Liver (tissue), 9 donors: Measurements from ENCODE around the gene TMEM106B. TPM values are rescaled to one million over a fixed set of nuclear protein-coding genes. Genes with fewer than 3 reads are reported as not detected.
A peak's percentile ranks its signal among the peaks of the same experiment; 100 is the strongest.

Source experiments
- DNase-seq: peaks from one replicate; pipeline ENCODE4 v3.0.0-alpha.2; 2017; ENCODE audit warnings: low spot score
- H3K27ac ChIP-seq, 2 donors: one replicate each; pipeline ENCODE4 v1.7.0; 2013; ENCODE audit warnings: inconsistent platforms in 2 of 2, low read length in 2 of 2, control low read depth in 1 of 2, low read depth in 1 of 2, mild to moderate bottlenecking in 1 of 2
- H3K27me3 ChIP-seq, 4 donors: one replicate each; pipeline versions ENCODE4 v1.6.1 to v1.7.0; 2013; ENCODE audit warnings: low read length in 3 of 4, inconsistent platforms in 1 of 4, mild to moderate bottlenecking in 1 of 4, moderate library complexity in 1 of 4; ENCODE audit not compliant: control insufficient read depth in 4 of 4, insufficient read depth in 4 of 4
- H3K36me3 ChIP-seq, 4 donors: one replicate each; pipeline versions ENCODE4 v1.6.1 to v1.7.0; 2013; ENCODE audit warnings: low read length in 3 of 4, mild to moderate bottlenecking in 3 of 4, low read depth in 1 of 4, moderate library complexity in 1 of 4; ENCODE audit not compliant: control insufficient read depth in 4 of 4, insufficient read depth in 3 of 4
- H3K4me1 ChIP-seq, 4 donors: one replicate each; pipeline versions ENCODE4 v1.6.1 to v1.7.0; 2013; ENCODE audit warnings: low read length in 3 of 4, mild to moderate bottlenecking in 3 of 4, moderate library complexity in 1 of 4; ENCODE audit not compliant: control insufficient read depth in 4 of 4, insufficient read depth in 4 of 4
- H3K4me3 ChIP-seq, 3 donors: one replicate each; pipeline versions ENCODE4 v1.6.1 to v1.7.0; 2013; ENCODE audit warnings: low read length in 3 of 3, control low read depth in 1 of 3, low read depth in 1 of 3, mild to moderate bottlenecking in 1 of 3
- H3K9ac ChIP-seq, 2 donors: one replicate each; pipeline ENCODE4 v1.7.0; 2013; ENCODE audit warnings: low read length in 2 of 2, mild to moderate bottlenecking in 2 of 2, moderate library complexity in 2 of 2, control low read depth in 1 of 2, low read depth in 1 of 2
- H3K9me3 ChIP-seq, 4 donors: one replicate each; pipeline versions ENCODE4 v1.6.1 to v1.7.0; 2013; ENCODE audit warnings: low read length in 3 of 4; ENCODE audit not compliant: control insufficient read depth in 4 of 4
- EGR1 ChIP-seq, 2 donors: IDR thresholded peaks; 2 replicates each; pipeline ENCODE4 v1.6.1; 2016 to 2018; ENCODE audit warnings: antibody characterized with exemption in 2 of 2, low read depth in 2 of 2
- FOXA2 ChIP-seq: IDR thresholded peaks from 2 replicates; pipeline ENCODE4 v1.6.1; 2016; ENCODE audit warnings: antibody characterized with exemption
- GABPA ChIP-seq, 2 donors: IDR thresholded peaks in 1 of 2; conservative IDR thresholded peaks in 1 of 2; 2 replicates each; pipeline ENCODE4 v1.6.1; 2016; ENCODE audit warnings: antibody characterized with exemption in 2 of 2, mild to moderate bottlenecking in 1 of 2, moderate library complexity in 1 of 2
- HNF4A ChIP-seq, 2 donors: conservative IDR thresholded peaks; 2 replicates each; pipeline ENCODE4 v1.6.1; 2016; ENCODE audit warnings: antibody characterized with exemption in 2 of 2, mild to moderate bottlenecking in 2 of 2
- HNF4G ChIP-seq: IDR thresholded peaks from 2 replicates; pipeline ENCODE4 v1.6.1; 2016; ENCODE audit warnings: antibody characterized with exemption
- JUND ChIP-seq, 2 donors: IDR thresholded peaks; 2 replicates each; pipeline ENCODE4 v1.6.1; 2016; ENCODE audit warnings: antibody characterized with exemption in 2 of 2
- NR2F2 ChIP-seq: IDR thresholded peaks from 2 replicates; pipeline ENCODE4 v1.6.1; 2016; ENCODE audit warnings: antibody characterized with exemption
- RAD21 ChIP-seq, 2 donors: IDR thresholded peaks; 2 replicates each; pipeline ENCODE4 v1.6.1; 2016; ENCODE audit warnings: antibody characterized with exemption in 2 of 2, mild to moderate bottlenecking in 2 of 2
- RXRA ChIP-seq, 2 donors: IDR thresholded peaks; 2 replicates each; pipeline ENCODE4 v1.6.1; 2017 to 2018; ENCODE audit warnings: antibody characterized with exemption in 2 of 2, mild to moderate bottlenecking in 1 of 2
- SP1 ChIP-seq: IDR thresholded peaks from 2 replicates; pipeline ENCODE4 v1.6.1; 2018; ENCODE audit warnings: antibody characterized with exemption, mild to moderate bottlenecking
- TAF1 ChIP-seq: conservative IDR thresholded peaks from 2 replicates; pipeline ENCODE4 v1.6.1; 2016; ENCODE audit warnings: antibody characterized with exemption, mild to moderate bottlenecking
- YY1 ChIP-seq: IDR thresholded peaks from 2 replicates; pipeline ENCODE4 v1.6.1; 2016; ENCODE audit warnings: antibody characterized with exemption, mild to moderate bottlenecking
- WGBS: extraction: QIAGEN DNeasy Blood & Tissue Kit; methylation state at CpG from one replicate; pipeline ENCODE4 v1.1.7; 2013; 5-methylcytosine and 5-hydroxymethylcytosine counted together
- polyA plus RNA-seq, 2 donors: library from polyadenylated mRNA; stranded (reverse) in 1 of 2; unstranded in 1 of 2; fragments of 200-250 nt in 1 of 2; fragments of >200 nt in 1 of 2; fragmentation: Nextera tagmentation in 1 of 2; extraction: Ambion mirVana in 1 of 2; gene quantifications; one replicate each; pipeline versions ENCODE4 v1.2.1 to v1.2.3, GENCODE V29; 2013 to 2015
- total RNA-seq, 2 donors: library from RNA; depleted of rRNA; stranded (reverse); fragments of >200 nt; gene quantifications; one replicate each; pipeline ENCODE4 v1.2.3, GENCODE V29; 2014
- TF ChIP-seq, protein P1 (sequence below): fragments of 150-350 bp; IDR thresholded peaks from 2 replicates; pipeline ENCODE4 v1.5.1; 2017; ENCODE audit warnings: improper control_type of control experiment, low read depth, low read length; ENCODE audit not compliant: missing input control
- TF ChIP-seq, protein P2 (sequence below): IDR thresholded peaks from 2 replicates; pipeline ENCODE4 v1.6.1; 2016; ENCODE audit warnings: antibody characterized with exemption
- TF ChIP-seq, protein P3 (sequence below): IDR thresholded peaks from 2 replicates; pipeline ENCODE4 v1.6.1; 2016; ENCODE audit warnings: antibody characterized with exemption, mild to moderate bottlenecking
- TF ChIP-seq, protein P4 (sequence below): IDR thresholded peaks from 2 replicates; pipeline ENCODE4 v1.6.1; 2016; ENCODE audit warnings: antibody characterized with exemption
- TF ChIP-seq, protein P5 (sequence below): IDR thresholded peaks from 2 replicates; pipeline ENCODE4 v1.6.1; 2016; ENCODE audit warnings: antibody characterized with exemption
- donor health status: healthy.
- donor health status: healthy.
- donor health status: healthy.
- donor health status: healthy.
- donor health status: healthy.

The TMEM106B gene
- total and polyA plus RNA-seq, 4 donors, result 18.6 to 70.2 (median 27.2) TPM

DNA sequence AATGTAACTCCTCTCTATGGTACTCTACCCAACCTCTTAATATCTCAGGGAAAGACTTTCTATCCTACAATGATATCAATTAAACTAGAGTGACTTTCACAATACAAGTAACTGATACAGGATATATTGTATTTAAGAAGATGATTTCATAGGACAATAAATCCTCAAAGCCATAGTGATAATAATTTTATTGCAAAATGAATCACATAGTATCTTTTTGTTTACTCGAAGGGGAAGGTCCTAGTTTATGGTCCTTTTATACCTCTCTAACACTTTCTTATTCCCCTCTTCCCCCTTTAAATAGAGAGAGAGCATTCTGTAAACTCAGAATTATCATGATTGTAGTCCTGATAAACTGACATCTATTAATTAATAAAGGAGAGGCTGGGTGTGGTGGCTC is 56.4 kb downstream of the TMEM106B start (continued):
- TF ChIP-seq, protein P1, sequence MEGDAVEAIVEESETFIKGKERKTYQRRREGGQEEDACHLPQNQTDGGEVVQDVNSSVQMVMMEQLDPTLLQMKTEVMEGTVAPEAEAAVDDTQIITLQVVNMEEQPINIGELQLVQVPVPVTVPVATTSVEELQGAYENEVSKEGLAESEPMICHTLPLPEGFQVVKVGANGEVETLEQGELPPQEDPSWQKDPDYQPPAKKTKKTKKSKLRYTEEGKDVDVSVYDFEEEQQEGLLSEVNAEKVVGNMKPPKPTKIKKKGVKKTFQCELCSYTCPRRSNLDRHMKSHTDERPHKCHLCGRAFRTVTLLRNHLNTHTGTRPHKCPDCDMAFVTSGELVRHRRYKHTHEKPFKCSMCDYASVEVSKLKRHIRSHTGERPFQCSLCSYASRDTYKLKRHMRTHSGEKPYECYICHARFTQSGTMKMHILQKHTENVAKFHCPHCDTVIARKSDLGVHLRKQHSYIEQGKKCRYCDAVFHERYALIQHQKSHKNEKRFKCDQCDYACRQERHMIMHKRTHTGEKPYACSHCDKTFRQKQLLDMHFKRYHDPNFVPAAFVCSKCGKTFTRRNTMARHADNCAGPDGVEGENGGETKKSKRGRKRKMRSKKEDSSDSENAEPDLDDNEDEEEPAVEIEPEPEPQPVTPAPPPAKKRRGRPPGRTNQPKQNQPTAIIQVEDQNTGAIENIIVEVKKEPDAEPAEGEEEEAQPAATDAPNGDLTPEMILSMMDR, result no peak
- TF ChIP-seq GABPA (IDR thresholded peaks at IDR 0.05 in 1 of 2, conservative IDR thresholded peaks at IDR 0.05 in 1 of 2), result no peak
- no peak for TF ChIP-seq YY1
- no peak for TF ChIP-seq EGR1 (IDR thresholded peaks at IDR 0.05; ENCODE audit: low read depth in 2 of 2)
- TF ChIP-seq, protein P2, sequence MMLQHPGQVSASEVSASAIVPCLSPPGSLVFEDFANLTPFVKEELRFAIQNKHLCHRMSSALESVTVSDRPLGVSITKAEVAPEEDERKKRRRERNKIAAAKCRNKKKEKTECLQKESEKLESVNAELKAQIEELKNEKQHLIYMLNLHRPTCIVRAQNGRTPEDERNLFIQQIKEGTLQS, result no peak
- TF ChIP-seq SP1, result no peak
- no peak for TF ChIP-seq FOXA2
- TF ChIP-seq NR2F2, result no peak

DNA sequence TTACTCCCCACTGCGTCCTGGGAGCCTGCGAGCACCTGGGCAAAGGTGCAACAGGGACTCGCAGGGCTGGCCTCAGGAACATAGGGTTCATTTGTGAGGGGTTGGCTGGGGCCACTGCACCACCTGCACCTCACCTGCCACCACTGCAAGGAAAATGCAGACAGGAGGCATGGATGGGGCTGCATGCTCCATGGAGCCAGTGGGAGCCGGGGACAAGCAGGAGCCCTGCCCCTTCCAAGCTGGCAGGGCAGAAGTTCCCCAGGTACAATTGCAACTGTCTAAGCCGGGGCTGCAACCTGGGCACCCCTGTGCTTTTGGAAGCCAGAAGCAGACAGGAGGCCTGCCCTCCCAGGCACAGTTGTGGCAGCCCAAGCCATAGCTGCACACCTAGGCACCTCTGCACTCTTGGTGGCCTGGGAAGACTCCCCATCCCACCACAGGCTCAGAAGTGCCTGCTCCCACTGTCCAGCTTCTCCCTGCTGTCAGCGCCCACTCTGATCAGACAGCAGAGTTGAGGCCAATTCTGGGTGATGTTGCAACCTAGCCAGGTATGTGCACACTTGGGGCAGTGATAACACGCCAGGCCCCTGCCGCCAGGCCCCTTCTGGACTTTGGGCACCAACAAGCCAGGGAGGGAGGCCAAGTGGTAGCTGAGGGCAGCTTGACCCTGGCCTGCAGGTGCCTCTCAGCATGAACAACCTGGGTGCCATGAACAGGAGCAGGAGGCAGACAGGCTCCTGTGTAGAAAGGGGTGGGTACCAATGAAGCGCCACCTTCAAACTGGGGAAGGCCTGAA is 58.2 kb downstream of the TMEM106B start:
- no peaks in the 10 kb centered on the region for H3K9me3 ChIP-seq
- peaks cover 0 to 8% (median 2%) of the 10 kb centered on the region in 4 donors for H3K4me1 ChIP-seq
- H3K9ac ChIP-seq, result no peak overlapping the region
- no peak overlapping the region for H3K27ac ChIP-seq
- TF ChIP-seq, protein P3, sequence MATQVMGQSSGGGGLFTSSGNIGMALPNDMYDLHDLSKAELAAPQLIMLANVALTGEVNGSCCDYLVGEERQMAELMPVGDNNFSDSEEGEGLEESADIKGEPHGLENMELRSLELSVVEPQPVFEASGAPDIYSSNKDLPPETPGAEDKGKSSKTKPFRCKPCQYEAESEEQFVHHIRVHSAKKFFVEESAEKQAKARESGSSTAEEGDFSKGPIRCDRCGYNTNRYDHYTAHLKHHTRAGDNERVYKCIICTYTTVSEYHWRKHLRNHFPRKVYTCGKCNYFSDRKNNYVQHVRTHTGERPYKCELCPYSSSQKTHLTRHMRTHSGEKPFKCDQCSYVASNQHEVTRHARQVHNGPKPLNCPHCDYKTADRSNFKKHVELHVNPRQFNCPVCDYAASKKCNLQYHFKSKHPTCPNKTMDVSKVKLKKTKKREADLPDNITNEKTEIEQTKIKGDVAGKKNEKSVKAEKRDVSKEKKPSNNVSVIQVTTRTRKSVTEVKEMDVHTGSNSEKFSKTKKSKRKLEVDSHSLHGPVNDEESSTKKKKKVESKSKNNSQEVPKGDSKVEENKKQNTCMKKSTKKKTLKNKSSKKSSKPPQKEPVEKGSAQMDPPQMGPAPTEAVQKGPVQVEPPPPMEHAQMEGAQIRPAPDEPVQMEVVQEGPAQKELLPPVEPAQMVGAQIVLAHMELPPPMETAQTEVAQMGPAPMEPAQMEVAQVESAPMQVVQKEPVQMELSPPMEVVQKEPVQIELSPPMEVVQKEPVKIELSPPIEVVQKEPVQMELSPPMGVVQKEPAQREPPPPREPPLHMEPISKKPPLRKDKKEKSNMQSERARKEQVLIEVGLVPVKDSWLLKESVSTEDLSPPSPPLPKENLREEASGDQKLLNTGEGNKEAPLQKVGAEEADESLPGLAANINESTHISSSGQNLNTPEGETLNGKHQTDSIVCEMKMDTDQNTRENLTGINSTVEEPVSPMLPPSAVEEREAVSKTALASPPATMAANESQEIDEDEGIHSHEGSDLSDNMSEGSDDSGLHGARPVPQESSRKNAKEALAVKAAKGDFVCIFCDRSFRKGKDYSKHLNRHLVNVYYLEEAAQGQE, result no peak
- TF ChIP-seq, protein P2, result no peak
- TF ChIP-seq, protein P4, sequence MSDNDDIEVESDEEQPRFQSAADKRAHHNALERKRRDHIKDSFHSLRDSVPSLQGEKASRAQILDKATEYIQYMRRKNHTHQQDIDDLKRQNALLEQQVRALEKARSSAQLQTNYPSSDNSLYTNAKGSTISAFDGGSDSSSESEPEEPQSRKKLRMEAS, result no peak
- TF ChIP-seq, protein P5, sequence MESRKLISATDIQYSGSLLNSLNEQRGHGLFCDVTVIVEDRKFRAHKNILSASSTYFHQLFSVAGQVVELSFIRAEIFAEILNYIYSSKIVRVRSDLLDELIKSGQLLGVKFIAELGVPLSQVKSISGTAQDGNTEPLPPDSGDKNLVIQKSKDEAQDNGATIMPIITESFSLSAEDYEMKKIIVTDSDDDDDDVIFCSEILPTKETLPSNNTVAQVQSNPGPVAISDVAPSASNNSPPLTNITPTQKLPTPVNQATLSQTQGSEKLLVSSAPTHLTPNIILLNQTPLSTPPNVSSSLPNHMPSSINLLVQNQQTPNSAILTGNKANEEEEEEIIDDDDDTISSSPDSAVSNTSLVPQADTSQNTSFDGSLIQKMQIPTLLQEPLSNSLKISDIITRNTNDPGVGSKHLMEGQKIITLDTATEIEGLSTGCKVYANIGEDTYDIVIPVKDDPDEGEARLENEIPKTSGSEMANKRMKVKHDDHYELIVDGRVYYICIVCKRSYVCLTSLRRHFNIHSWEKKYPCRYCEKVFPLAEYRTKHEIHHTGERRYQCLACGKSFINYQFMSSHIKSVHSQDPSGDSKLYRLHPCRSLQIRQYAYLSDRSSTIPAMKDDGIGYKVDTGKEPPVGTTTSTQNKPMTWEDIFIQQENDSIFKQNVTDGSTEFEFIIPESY, result no peak
- peak; percentile 16 for TF ChIP-seq HNF4G
- TF ChIP-seq EGR1 (IDR thresholded peaks at IDR 0.05; ENCODE audit: low read depth in 2 of 2), result no peak
- TF ChIP-seq, protein P1, result no peak
- no peak for TF ChIP-seq YY1
- TF ChIP-seq SP1, result peak; percentile 52
- TF ChIP-seq HNF4A (conservative IDR thresholded peaks at IDR 0.05), result peak; percentile 55 to 74
- TF ChIP-seq NR2F2, result no peak
- peak in 1 of 2 donors; percentile 24 for TF ChIP-seq RAD21 (IDR thresholded peaks at IDR 0.05)
- TF ChIP-seq TAF1, result no peak
- no peak for TF ChIP-seq JUND (IDR thresholded peaks at IDR 0.05)
- TF ChIP-seq RXRA (IDR thresholded peaks at IDR 0.05), result peak; percentile 35 to 58
- 77% methylated on average over 9 of the region's 9 CpGs for WGBS
- H3K4me3 ChIP-seq, result no peak overlapping the region
- DNase-seq, result no peak
- H3K27me3 ChIP-seq, result no peaks in the 10 kb centered on the region
- H3K36me3 ChIP-seq, result no peaks in the 10 kb centered on the region
